HepG2 (cell line): Measurements from ENCODE around the gene AHR. TPM values are rescaled to one million over a fixed set of nuclear protein-coding genes. Genes with fewer than 3 reads are reported as not detected.

Experiments used
- BATF2 ChIP-seq: sonication (generic); formaldehyde crosslinking; IDR thresholded peaks from 2 replicates; pipeline ENCODE4 v1.8.0; 2022; ENCODE audit warnings: mild to moderate bottlenecking, missing genetic modification reagents, moderate library complexity
- ETV6 ChIP-seq: sonication (generic); formaldehyde crosslinking; conservative IDR thresholded peaks from 2 replicates; pipeline ENCODE4 v1.4.0; 2020; ENCODE audit warnings: missing genetic modification reagents
- EZH2 ChIP-seq: conservative IDR thresholded peaks from 2 replicates; pipeline ENCODE4 v1.6.1; 2012; ENCODE audit warnings: mild to moderate bottlenecking, low read depth, low read length, moderate library complexity
- FOSL1 ChIP-seq: sonication (generic); formaldehyde crosslinking; IDR thresholded peaks from 2 replicates; pipeline ENCODE4 v1.9.0; 2021; ENCODE audit warnings: missing genetic modification reagents, borderline replicate concordance
- HBP1 ChIP-seq: IDR thresholded peaks from 2 replicates; pipeline ENCODE4 v1.6.1; 2016; ENCODE audit warnings: low read depth, control low read depth
- HINFP ChIP-seq: sonication (generic); formaldehyde crosslinking; IDR thresholded peaks from 2 replicates; pipeline ENCODE4 v1.4.0; 2020; ENCODE audit warnings: low read depth, mild to moderate bottlenecking, missing genetic modification reagents
- HMGXB3 ChIP-seq: sonication (generic); formaldehyde crosslinking; IDR thresholded peaks from 2 replicates; pipeline ENCODE4 v1.4.0; 2020; ENCODE audit warnings: missing genetic modification reagents, borderline replicate concordance
- IKZF4 ChIP-seq: sonication (generic); formaldehyde crosslinking; IDR thresholded peaks from 2 replicates; pipeline ENCODE4 v1.5.1; 2020; ENCODE audit warnings: borderline replicate concordance, mild to moderate bottlenecking, low read depth, missing genetic modification reagents; ENCODE audit errors: not compliant biosample characterization
- NFATC3 ChIP-seq: sonication (generic); formaldehyde crosslinking; IDR thresholded peaks from 2 replicates; pipeline ENCODE4 v1.5.1; 2020; ENCODE audit warnings: mild to moderate bottlenecking, missing genetic modification reagents
- NFIB ChIP-seq: sonication (generic); formaldehyde crosslinking; IDR thresholded peaks from 2 replicates; pipeline ENCODE4 v1.9.0; 2021; ENCODE audit warnings: missing genetic modification reagents, mild to moderate bottlenecking, borderline replicate concordance
- RAD51 ChIP-seq: fragments of 450-650 bp; IDR thresholded peaks from 2 replicates; pipeline ENCODE4 v1.6.1; 2016; ENCODE audit warnings: borderline replicate concordance
- SOX13 ChIP-seq, 3 experiments: fragments of 450-650 bp in 1 of 3; sonication (generic) in 1 of 3; formaldehyde crosslinking in 1 of 3; IDR thresholded peaks in 2 of 3; conservative IDR thresholded peaks in 1 of 3; 2 replicates each; pipeline versions ENCODE4 v1.5.0 to v1.6.1; 2016 to 2020; ENCODE audit warnings: antibody characterized with exemption in 1 of 3, mild to moderate bottlenecking in 1 of 3, missing compliant biosample characterization in 1 of 3, missing genetic modification reagents in 1 of 3, moderate library complexity in 1 of 3
- SYNCRIP ChIP-seq: fragments of 200-400 bp; formaldehyde crosslinking; IDR thresholded peaks from 2 replicates; pipeline ENCODE4 v1.6.1; 2018; ENCODE audit warnings: mild to moderate bottlenecking, low read depth, low read length; ENCODE audit not compliant: insufficient read depth
- TBL1XR1 ChIP-seq: fragments of 150-350 bp; IDR thresholded peaks from 2 replicates; pipeline ENCODE4 v1.6.1; 2014; ENCODE audit warnings: borderline replicate concordance, low read length; ENCODE audit not compliant: partially characterized antibody
- YEATS4 ChIP-seq: sonication (generic); formaldehyde crosslinking; IDR thresholded peaks from 2 replicates; pipeline ENCODE4 v1.4.0; 2020; ENCODE audit warnings: missing genetic modification reagents, borderline replicate concordance
- ZMYM3 ChIP-seq: sonication (generic); formaldehyde crosslinking; IDR thresholded peaks from 2 replicates; pipeline ENCODE4 v1.5.1; 2020; ENCODE audit warnings: mild to moderate bottlenecking, missing genetic modification reagents
- ZNF513 ChIP-seq: sonication (generic); formaldehyde crosslinking; conservative IDR thresholded peaks from 2 replicates; pipeline ENCODE4 v1.5.0; 2020; ENCODE audit warnings: missing genetic modification reagents
- ZSCAN29 ChIP-seq: sonication (generic); formaldehyde crosslinking; conservative IDR thresholded peaks from 2 replicates; pipeline ENCODE4 v1.4.0; 2020; ENCODE audit warnings: mild to moderate bottlenecking, missing genetic modification reagents
- polyA plus RNA-seq, 8 experiments: library from polyadenylated mRNA; depleted of rRNA in 3 of 8; stranded (reverse) in 7 of 8; unstranded in 1 of 8; fragments of >200 nt; fragmentation: Illumina TruSeq in 4 of 8; extraction: Trizol in 4 of 8; gene quantifications; 2 replicates each; pipeline versions ENCODE4 v1.2.1 to v1.2.3, GENCODE V29; 2011 to 2016; ENCODE audit warnings: low read depth in 4 of 8, missing spikeins in 1 of 8, mixed read lengths in 1 of 8; ENCODE audit not compliant: insufficient read depth in 1 of 8
- total RNA-seq, 5 experiments: library from RNA; depleted of rRNA; stranded (reverse); fragments of >200 nt; fragmentation: Illumina TruSeq; extraction: Trizol; gene quantifications; 2 replicates each; pipeline ENCODE4 v1.2.3, GENCODE V29; 2016; ENCODE audit warnings: low read depth in 1 of 5

The AHR gene
- total and polyA plus RNA-seq, 2 of the 13 experiments (the other 11 are each of a cell fraction or from before 2014, with no cell fraction given) = 9.0 to 31.3 TPM

GRCh38 chr7:17298102-17298839 is at the start of gene AHR (continued):
- no peak; the same call in 1 of the 2 replicates for TF ChIP-seq YEATS4 (CRISPR knock-in tag)
- TF ChIP-seq IKZF4 = no peak
- TF ChIP-seq ZSCAN29 (CRISPR knock-in tag) = no peak
- no peak for TF ChIP-seq HBP1 (CRISPR knock-in tag)
- TF ChIP-seq HINFP = no peak
- TF ChIP-seq NFATC3 (CRISPR knock-in tag) = no peak
- TF ChIP-seq EZH2 = no peak
- TF ChIP-seq TBL1XR1 = no peak
- 0 out of 2 replicates have a peak, but pooled peaks have one; percentile 20 for TF ChIP-seq ETV6 (CRISPR knock-in tag)
- TF ChIP-seq FOSL1 = no peak
- TF ChIP-seq SOX13 (IDR thresholded peaks at IDR 0.05) = no peak
- TF ChIP-seq SOX13 (CRISPR knock-in tag; conservative IDR thresholded peaks at IDR 0.05 in 1 of 2, IDR thresholded peaks at IDR 0.05 in 1 of 2) = no peak
- 0 out of 2 replicates have a peak, but pooled peaks have one; percentile 33 for TF ChIP-seq HMGXB3 (CRISPR knock-in tag)
- no peak for TF ChIP-seq NFIB (CRISPR knock-in tag)
- TF ChIP-seq RAD51 = no peak
- TF ChIP-seq ZNF513 = no peak
- peak; percentile 63; the same call in 1 of the 2 replicates for TF ChIP-seq BATF2 (CRISPR knock-in tag)
- no peak; the same call in 1 of the 2 replicates for TF ChIP-seq ZMYM3 (CRISPR knock-in tag)
- TF ChIP-seq SYNCRIP = no peak
